Mucosa of stomach (tissue), 1 donor: ENCODE measurements around the gene SMDT1.
"Not testable (repeated sequence)": the region's sequence is repeated elsewhere in the genome, so short reads cannot be mapped to it uniquely, and the experiment has no call there.

Source experiments
- H3K27me3 ChIP-seq: one replicate; pipeline ENCODE4 v1.7.0; 2013; ENCODE audit warnings: mild to moderate bottlenecking, low read length; ENCODE audit not compliant: control insufficient read depth, insufficient read depth
- H3K36me3 ChIP-seq: one replicate; pipeline ENCODE4 v1.7.0; 2013; ENCODE audit warnings: low read length; ENCODE audit not compliant: control insufficient read depth, insufficient read depth
- H3K4me1 ChIP-seq: one replicate; pipeline ENCODE4 v1.7.0; 2013; ENCODE audit warnings: mild to moderate bottlenecking, low read length; ENCODE audit not compliant: control insufficient read depth, insufficient read depth
- H3K4me3 ChIP-seq: one replicate; pipeline ENCODE4 v1.7.0; 2013; ENCODE audit warnings: low read length
- H3K9ac ChIP-seq: one replicate; pipeline ENCODE4 v1.7.0; 2013; ENCODE audit warnings: mild to moderate bottlenecking, low read length, moderate library complexity
- H3K9me3 ChIP-seq: one replicate; pipeline ENCODE4 v1.7.0; 2013; ENCODE audit warnings: mild to moderate bottlenecking, low read length, moderate library complexity; ENCODE audit not compliant: control insufficient read depth
- donor health status: Pancreatic carcinoma.

SMDT1 gene

GRCh38 chr22:42128007-42128406 is 48.5 kb downstream of the SMDT1 start:
- peaks cover 13% of the 10 kb centered on the region for H3K4me1 ChIP-seq
- H3K36me3 ChIP-seq, H3K27me3 ChIP-seq, H3K9ac ChIP-seq, H3K9me3 ChIP-seq, H3K4me3 ChIP-seq: not testable (repeated sequence)

GRCh38 chr22:42128776-42129694 is 49.5 kb downstream of the SMDT1 start:
- H3K36me3 ChIP-seq, H3K9me3 ChIP-seq, H3K4me3 ChIP-seq, H3K27me3 ChIP-seq, H3K9ac ChIP-seq: not testable (repeated sequence)
- H3K4me1 ChIP-seq, result peaks cover 13% of the 10 kb centered on the region

DNA sequence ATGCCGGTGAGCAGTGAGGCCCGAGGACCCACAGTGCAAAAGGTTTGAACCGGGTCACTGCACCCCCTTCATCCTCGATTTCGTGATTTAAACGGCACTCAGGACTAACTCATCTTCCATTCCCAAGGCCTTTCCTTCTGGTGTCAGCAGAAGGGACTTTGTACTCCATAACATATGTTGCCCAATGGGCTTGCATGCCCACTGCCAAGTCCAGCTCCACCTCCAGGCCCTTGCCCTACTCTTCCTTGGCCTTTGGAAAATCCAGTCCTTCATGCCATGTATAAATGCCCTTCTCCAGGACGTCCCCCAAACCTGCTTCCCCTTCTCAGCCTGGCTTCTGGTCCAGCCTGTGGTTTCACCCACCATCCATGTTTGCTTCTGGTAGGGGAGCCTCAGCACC is 50.7 kb downstream of the SMDT1 start:
- H3K9me3 ChIP-seq, H3K27me3 ChIP-seq, H3K36me3 ChIP-seq, H3K4me3 ChIP-seq, H3K9ac ChIP-seq: not testable (repeated sequence)
- H3K4me1 ChIP-seq, result peaks cover 13% of the 10 kb centered on the region

DNA sequence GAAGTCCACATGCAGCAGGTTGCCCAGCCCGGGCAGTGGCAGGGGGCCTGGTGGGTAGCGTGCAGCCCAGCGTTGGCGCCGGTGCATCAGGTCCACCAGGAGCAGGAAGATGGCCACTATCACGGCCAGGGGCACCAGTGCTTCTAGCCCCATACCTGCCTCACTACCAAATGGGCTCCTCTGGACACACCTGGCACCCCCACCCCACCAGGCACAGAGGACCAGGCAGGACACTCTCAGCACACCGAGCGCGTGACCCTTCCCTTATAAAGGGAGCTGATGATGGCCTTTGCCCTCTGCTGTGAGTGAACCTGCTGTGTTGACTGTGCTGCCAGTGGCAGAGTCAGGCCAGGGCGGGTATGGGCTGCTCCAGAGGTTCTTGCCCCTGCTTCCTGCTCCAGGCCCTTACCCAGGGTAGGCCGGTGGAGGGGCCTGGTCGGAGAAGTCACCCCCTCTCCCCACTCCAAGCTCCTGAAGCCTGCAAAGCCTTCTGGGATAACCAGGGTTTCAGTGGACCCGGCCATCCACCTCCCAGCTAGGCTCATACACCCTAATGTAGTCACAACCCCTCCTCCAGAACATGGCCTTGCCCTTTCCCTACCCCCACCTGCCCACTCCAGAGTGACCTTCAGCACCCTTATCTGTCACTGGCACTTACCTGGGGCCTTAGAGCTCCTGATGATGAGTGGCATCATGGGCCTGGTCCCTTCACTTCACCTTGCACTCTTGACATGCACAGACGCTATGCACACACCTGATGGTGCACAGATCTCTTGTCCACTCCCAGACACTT is 51.3 kb downstream of the SMDT1 start, which contains the start of gene CYP2D6:
Gene CYP2D6, minus strand, starts transcription at position 172 of the 793 bp plus-strand sequence. Its CDS starts 19 bp downstream, at position 153.
- not testable (repeated sequence) for H3K9ac ChIP-seq, H3K9me3 ChIP-seq, H3K4me3 ChIP-seq, H3K27me3 ChIP-seq, H3K36me3 ChIP-seq
- peaks cover 13% of the 10 kb centered on the region for H3K4me1 ChIP-seq

- Histone ChIP-seq H3K4me3 (no peak overlapping the region), H3K9ac (no peak overlapping the region), H3K9me3 (no peaks in the 10 kb centered on the region), H3K36me3 (no peaks in the 10 kb centered on the region), H3K4me1 (peaks cover 13% of the 10 kb centered on the region), H3K27me3 (no peaks in the 10 kb centered on the region)
These were observed 52.1 kb downstream of the SMDT1 start for GRCh38 chr22:42131562-42131961.

DNA sequence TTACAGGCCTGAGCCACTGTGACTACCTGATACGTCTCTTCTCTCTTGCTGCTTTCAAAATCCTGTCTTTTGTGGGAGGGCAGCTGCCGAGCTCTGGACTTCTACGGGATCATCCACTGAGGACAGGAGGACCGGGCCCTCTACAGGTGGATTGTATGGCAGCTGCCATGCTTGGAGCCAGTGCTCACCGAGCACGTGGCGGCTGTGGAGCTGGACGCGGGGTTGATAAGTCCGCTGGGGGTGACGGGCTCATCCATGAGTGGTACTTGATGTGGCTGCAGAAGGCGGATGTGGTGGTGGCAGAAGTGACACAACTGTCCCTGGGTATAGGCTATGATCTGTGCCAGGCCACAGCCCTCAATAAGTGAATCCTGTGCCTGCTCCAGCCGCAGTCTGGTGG is 53.0 kb downstream of the SMDT1 start:
- no peaks in the 10 kb centered on the region for H3K36me3 ChIP-seq
- H3K9ac ChIP-seq, result no peak overlapping the region
- no peaks in the 10 kb centered on the region for H3K9me3 ChIP-seq
- no peaks in the 10 kb centered on the region for H3K27me3 ChIP-seq
- no peak overlapping the region for H3K4me3 ChIP-seq
- peaks cover 13% of the 10 kb centered on the region for H3K4me1 ChIP-seq
